Nephron (organoid): ENCODE data around the gene PABPN1.

Experiments
- H3K27ac Mint-ChIP-seq, 3 experiments: 2 replicates each; pipeline ENCODE4 v1.8.0; 2020; ENCODE audit warnings: mixed read lengths in 3 of 3, mild to moderate bottlenecking in 2 of 3, moderate library complexity in 1 of 3
- H3K27me3 Mint-ChIP-seq: 2 replicates; pipeline ENCODE4 v1.8.0; 2021; ENCODE audit warnings: low read depth, mild to moderate bottlenecking, moderate library complexity, mixed read lengths
- H3K36me3 Mint-ChIP-seq: 2 replicates; pipeline ENCODE4 v1.8.0; 2020; ENCODE audit warnings: low read depth, mixed read lengths
- H3K4me1 Mint-ChIP-seq: 2 replicates; pipeline ENCODE4 v1.8.0; 2020; ENCODE audit warnings: mixed read lengths
- H3K4me3 Mint-ChIP-seq, 3 experiments: 2 replicates each; pipeline ENCODE4 v1.8.0; 2020; ENCODE audit warnings: mild to moderate bottlenecking in 3 of 3, mixed read lengths in 3 of 3, moderate library complexity in 2 of 3
- H3K9me3 Mint-ChIP-seq: 2 replicates; pipeline ENCODE4 v1.8.0; 2020; ENCODE audit warnings: mixed read lengths
- TF ChIP-seq, protein P1 (sequence below), 3 experiments: fragments of 200-600 bp; sonication (generic); IDR thresholded peaks; one replicate each; pipeline ENCODE4 v1.5.0; 2021; ENCODE audit warnings: antibody characterized with exemption in 3 of 3; ENCODE audit not compliant: unreplicated experiment in 3 of 3

The PABPN1 gene

DNA sequence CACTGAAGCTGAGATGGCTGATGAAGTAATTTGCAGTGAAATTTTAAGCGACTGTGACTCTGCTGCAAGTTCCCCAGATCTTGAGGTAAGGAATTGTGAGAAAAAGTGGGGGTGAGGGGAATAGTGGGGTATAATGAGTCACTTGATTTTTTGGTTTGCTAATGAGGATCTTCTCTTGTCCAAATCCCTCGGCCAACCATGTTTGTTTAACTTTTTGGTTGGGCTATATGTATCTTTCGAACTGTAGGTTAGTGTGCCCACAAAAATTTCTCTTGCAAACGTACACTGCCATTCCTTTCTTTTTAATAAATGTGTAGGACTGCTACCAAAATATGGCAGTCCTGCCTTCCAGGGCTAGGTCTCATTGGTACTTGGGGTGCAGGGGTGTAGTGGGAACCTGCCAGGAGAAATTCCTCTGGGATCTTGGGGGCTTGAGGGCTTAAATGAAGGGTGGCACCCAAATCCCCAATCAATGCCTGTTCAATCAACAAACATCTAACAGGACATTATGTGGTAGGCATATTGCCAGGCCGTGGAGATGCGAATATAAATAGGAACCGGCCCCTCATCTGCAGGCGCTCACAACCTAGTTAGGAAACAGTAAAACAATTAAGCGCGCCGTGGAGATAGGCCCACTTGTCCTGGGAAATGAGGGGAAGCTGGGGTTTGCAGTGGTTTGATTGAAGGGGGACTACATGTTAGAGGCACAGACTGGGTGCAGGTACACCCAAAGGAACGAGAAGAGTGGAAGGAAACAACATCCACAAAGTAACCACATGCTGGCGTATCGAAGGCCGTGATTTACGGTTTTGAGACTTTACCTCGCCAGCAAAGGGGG is 1.3 kb upstream of the PABPN1 start:
- peaks cover 30% of the 10 kb centered on the region for H3K4me1 Mint-ChIP-seq
- H3K4me3 Mint-ChIP-seq: peak overlapping the region; percentile 89 to 99 (median 96)
- H3K9me3 Mint-ChIP-seq: no peaks in the 10 kb centered on the region
- TF ChIP-seq, protein P1, sequence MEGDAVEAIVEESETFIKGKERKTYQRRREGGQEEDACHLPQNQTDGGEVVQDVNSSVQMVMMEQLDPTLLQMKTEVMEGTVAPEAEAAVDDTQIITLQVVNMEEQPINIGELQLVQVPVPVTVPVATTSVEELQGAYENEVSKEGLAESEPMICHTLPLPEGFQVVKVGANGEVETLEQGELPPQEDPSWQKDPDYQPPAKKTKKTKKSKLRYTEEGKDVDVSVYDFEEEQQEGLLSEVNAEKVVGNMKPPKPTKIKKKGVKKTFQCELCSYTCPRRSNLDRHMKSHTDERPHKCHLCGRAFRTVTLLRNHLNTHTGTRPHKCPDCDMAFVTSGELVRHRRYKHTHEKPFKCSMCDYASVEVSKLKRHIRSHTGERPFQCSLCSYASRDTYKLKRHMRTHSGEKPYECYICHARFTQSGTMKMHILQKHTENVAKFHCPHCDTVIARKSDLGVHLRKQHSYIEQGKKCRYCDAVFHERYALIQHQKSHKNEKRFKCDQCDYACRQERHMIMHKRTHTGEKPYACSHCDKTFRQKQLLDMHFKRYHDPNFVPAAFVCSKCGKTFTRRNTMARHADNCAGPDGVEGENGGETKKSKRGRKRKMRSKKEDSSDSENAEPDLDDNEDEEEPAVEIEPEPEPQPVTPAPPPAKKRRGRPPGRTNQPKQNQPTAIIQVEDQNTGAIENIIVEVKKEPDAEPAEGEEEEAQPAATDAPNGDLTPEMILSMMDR (IDR thresholded peaks at IDR 0.05; ENCODE audit: unreplicated experiment in 3 of 3): no peak
- peak overlapping the region; percentile 97 to 100 (median 97) for H3K27ac Mint-ChIP-seq
- no peaks in the 10 kb centered on the region for H3K27me3 Mint-ChIP-seq
- peaks cover 42% of the 10 kb centered on the region for H3K36me3 Mint-ChIP-seq

DNA sequence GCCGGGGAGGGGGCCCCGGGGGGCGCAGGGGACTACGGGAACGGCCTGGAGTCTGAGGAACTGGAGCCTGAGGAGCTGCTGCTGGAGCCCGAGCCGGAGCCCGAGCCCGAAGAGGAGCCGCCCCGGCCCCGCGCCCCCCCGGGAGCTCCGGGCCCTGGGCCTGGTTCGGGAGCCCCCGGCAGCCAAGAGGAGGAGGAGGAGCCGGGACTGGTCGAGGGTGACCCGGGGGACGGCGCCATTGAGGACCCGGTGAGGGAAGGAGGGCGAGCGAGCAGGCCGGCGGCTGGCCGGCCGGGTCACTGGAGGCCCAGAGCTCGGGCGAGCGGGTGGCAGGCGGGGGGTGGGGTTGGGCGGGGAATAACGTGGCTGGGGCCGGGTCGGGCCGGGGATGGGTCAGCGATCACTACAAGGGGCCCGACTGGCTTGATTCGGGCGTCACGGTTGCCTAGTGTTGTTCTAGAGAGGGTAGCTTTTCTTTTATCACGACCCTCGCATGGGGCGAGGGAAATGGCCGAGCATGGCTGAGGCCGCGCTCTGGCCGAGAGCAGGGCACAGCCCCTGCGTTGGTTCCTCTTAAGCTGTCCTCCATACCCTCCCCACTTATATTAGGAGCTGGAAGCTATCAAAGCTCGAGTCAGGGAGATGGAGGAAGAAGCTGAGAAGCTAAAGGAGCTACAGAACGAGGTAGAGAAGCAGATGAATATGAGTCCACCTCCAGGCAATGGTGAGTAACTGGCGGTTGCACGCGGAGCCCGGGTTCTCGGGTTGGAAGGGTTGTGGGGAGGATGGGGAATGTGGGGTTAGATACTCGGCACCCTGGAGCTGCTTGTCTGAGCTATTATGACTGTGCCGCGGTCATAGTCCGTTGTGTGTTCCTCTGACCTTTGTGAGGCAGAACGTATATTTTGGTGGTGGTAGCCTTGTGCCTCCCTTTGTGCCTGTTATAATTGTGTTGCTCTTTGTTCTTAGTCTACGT is 603 bp downstream of the PABPN1 start:
- peak overlapping the region; percentile 97 to 100 (median 97) for H3K27ac Mint-ChIP-seq
- peaks cover 52% of the 10 kb centered on the region for H3K36me3 Mint-ChIP-seq
- no peaks in the 10 kb centered on the region for H3K27me3 Mint-ChIP-seq
- H3K4me3 Mint-ChIP-seq: peak overlapping the region; percentile 93 to 96 (median 95)
- H3K9me3 Mint-ChIP-seq: no peaks in the 10 kb centered on the region
- H3K4me1 Mint-ChIP-seq: peaks cover 32% of the 10 kb centered on the region
- TF ChIP-seq, protein P1 (IDR thresholded peaks at IDR 0.05; ENCODE audit: unreplicated experiment in 3 of 3): no peak

DNA sequence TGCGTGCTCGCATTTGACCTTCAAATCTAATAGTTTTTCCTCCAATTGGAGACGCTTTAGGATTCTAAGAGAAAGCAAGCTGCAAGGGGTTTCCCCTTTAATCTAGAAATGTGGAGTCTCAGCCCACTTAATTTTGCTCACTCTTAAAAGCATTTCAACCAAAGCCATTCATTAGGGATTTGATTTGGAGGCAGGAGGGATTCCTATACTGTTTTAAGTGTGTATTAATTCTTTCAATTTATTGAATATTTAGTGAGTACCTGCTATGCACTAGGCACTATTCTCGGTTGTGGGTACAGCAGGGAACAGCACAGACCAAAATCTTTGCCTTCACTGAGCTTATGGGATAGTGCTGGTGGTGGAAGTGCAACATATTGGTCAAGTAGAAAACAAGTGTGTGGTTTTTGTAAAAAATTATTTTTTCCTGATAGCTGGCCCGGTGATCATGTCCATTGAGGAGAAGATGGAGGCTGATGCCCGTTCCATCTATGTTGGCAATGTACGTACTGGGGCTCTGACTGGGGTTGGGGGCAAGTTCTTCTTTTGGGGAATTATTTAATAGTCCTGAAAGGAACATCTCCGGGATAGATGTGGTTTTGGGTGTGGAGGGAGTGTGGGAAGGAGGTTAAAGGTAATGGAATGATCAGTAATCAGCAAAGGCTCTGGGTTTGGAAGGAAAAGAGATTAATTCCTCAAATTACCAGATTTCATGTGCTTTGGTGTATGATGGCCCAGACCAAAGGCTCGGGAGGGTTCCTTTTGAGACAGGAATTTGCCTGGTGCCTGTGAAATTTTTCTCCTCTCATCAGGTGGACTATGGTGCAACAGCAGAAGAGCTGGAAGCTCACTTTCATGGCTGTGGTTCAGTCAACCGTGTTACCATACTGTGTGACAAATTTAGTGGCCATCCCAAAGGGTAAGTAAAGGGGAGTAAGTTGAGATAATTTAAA is 1.6 kb downstream of the PABPN1 start:
- Mint-ChIP-seq H3K4me1 (peaks cover 32% of the 10 kb centered on the region), H3K9me3 (no peaks in the 10 kb centered on the region), H3K27me3 (no peaks in the 10 kb centered on the region), H3K27ac (peak overlapping the region; percentile 96 to 100 (median 97)), H3K36me3 (peaks cover 52% of the 10 kb centered on the region), H3K4me3 (peak overlapping the region; percentile 93 to 96 (median 95))
- TF ChIP-seq, protein P1 (IDR thresholded peaks at IDR 0.05; ENCODE audit: unreplicated experiment in 3 of 3): no peak

DNA sequence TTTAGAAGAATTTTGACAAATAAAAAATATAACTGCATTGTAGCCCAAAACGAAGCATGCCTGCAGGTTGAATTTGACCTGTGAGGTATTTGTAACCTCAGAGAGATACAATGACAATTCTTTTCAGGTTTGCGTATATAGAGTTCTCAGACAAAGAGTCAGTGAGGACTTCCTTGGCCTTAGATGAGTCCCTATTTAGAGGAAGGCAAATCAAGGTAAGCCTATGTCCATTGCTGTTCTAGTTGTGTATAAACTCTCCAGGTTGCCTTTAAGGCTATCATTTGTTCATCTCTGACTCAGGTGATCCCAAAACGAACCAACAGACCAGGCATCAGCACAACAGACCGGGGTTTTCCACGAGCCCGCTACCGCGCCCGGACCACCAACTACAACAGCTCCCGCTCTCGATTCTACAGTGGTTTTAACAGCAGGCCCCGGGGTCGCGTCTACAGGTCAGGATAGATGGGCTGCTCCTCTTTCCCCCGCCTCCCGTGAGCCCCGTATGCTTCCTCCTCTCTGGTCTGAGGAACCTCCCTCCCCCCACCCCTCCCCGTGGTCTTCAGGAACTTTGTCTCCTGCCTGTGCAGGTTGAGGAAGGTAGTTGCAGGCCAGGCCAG is 2.7 kb downstream of the PABPN1 start:
- Mint-ChIP-seq H3K4me3 (peak overlapping the region; percentile 56 to 64 (median 62)), H3K36me3 (peaks cover 52% of the 10 kb centered on the region), H3K9me3 (no peaks in the 10 kb centered on the region), H3K27ac (peak overlapping the region in 1 of 3 experiments; percentile 79), H3K27me3 (no peaks in the 10 kb centered on the region), H3K4me1 (peaks cover 32% of the 10 kb centered on the region)
- TF ChIP-seq, protein P1 (IDR thresholded peaks at IDR 0.05; ENCODE audit: unreplicated experiment in 3 of 3): no peak

DNA sequence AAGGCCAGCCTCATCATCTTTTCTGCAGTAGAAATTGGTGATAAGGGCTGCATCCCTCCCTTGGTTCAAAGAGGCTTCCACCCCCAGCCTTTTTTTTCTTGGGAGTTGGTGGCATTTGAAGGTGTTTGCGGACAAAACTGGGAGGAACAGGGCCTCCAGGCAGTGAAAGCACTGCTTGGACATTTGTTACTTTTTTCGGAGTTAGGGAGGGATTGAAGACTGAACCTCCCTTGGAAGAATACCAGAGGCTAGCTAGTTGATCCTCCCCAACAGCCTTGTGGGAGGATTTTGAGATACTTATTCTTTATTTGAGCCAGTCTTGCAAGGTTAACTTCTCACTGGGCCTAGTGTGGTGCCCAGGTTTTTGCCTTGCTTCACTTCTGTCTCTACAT is 3.2 kb downstream of the PABPN1 start:
- H3K9me3 Mint-ChIP-seq: no peaks in the 10 kb centered on the region
- peak overlapping the region; percentile 56 to 64 (median 62) for H3K4me3 Mint-ChIP-seq

More for the DNA sequence above, 3.2 kb downstream of the PABPN1 start:
- no peaks in the 10 kb centered on the region for H3K27me3 Mint-ChIP-seq
- H3K36me3 Mint-ChIP-seq: peaks cover 51% of the 10 kb centered on the region
- H3K4me1 Mint-ChIP-seq: peaks cover 32% of the 10 kb centered on the region
- TF ChIP-seq, protein P1 (IDR thresholded peaks at IDR 0.05; ENCODE audit: unreplicated experiment in 3 of 3): no peak
- H3K27ac Mint-ChIP-seq: peak overlapping the region; percentile 45 to 79 (median 46)
